Omental fat pad (tissue), 4 donors: ENCODE measurements around the gene KLHL22. TPM values are rescaled to one million over a fixed set of nuclear protein-coding genes. Genes with fewer than 3 reads are reported as not detected.

Experiments
- ATAC-seq: fragments of 150-250 bp; one replicate; pipeline ENCODE4 v1.9.1; 2016; ENCODE audit warnings: mild to moderate bottlenecking, moderate library complexity; ENCODE audit not compliant: low FRiP score
- DNase-seq: peaks from one replicate; pipeline ENCODE4 v3.0.0-alpha.2; 2019; ENCODE audit warnings: low spot score
- total RNA-seq, 4 donors: library from RNA; depleted of rRNA; stranded (reverse); fragments of >200 nt; gene quantifications; one replicate each; pipeline ENCODE4 v1.1.0, GENCODE V29; 2016
- TF ChIP-seq, protein P1 (sequence below), 3 donors: fragments of 450-650 bp; IDR thresholded peaks; one replicate each; pipeline ENCODE4 v1.5.1; 2016 to 2017; ENCODE audit warnings: antibody characterized with exemption in 3 of 3, mild to moderate bottlenecking in 3 of 3, moderate library complexity in 2 of 3

Gene KLHL22
- total RNA-seq, 4 donors from 2014 or later, result 19.8 to 45.0 (median 32.9) TPM

DNA sequence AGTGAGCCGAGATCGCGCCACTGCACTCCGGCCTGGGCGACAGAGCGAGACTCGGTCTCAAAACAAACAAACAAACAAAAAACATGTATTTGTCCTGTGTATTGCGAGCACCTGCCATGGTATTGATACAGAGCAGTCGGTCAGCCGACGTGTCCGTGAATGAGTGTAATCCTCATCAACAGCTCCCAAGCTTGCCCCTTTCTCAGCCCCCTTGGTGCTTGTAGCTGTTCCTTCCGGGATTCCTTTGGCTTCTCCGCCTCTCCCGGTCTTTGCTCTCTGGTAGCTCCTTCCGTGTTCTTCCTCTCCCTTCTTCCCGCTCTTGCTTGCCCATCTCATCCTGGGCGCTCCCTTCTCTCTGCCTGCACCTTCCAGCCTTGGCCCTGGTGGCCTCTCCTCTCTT, 90.7 kb downstream of the KLHL22 start:
- DNase-seq (no peak), ATAC-seq (no peak)
- TF ChIP-seq, protein P1, sequence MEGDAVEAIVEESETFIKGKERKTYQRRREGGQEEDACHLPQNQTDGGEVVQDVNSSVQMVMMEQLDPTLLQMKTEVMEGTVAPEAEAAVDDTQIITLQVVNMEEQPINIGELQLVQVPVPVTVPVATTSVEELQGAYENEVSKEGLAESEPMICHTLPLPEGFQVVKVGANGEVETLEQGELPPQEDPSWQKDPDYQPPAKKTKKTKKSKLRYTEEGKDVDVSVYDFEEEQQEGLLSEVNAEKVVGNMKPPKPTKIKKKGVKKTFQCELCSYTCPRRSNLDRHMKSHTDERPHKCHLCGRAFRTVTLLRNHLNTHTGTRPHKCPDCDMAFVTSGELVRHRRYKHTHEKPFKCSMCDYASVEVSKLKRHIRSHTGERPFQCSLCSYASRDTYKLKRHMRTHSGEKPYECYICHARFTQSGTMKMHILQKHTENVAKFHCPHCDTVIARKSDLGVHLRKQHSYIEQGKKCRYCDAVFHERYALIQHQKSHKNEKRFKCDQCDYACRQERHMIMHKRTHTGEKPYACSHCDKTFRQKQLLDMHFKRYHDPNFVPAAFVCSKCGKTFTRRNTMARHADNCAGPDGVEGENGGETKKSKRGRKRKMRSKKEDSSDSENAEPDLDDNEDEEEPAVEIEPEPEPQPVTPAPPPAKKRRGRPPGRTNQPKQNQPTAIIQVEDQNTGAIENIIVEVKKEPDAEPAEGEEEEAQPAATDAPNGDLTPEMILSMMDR (IDR thresholded peaks at IDR 0.05), result no peak

DNA sequence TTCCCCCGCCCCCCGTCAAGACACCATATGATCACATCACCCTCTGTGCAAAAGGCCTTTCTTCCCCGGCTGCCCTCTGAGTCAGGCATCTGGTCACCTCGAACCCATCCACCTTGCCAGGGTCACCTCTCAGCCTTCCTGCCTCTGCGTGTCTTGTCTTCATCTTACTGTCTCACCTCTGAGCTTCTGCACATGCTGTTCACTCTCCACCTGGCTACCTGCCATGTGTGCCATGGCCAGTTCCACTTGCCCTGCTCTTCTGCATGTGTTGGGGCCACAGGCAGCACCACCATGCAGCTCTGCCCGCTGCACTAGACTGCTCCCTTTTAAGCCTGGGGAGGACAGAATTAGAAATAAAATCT, 91.8 kb downstream of the KLHL22 start:
- TF ChIP-seq, protein P1 (IDR thresholded peaks at IDR 0.05), result no peak
- ATAC-seq (no peak), DNase-seq (no peak)

DNA sequence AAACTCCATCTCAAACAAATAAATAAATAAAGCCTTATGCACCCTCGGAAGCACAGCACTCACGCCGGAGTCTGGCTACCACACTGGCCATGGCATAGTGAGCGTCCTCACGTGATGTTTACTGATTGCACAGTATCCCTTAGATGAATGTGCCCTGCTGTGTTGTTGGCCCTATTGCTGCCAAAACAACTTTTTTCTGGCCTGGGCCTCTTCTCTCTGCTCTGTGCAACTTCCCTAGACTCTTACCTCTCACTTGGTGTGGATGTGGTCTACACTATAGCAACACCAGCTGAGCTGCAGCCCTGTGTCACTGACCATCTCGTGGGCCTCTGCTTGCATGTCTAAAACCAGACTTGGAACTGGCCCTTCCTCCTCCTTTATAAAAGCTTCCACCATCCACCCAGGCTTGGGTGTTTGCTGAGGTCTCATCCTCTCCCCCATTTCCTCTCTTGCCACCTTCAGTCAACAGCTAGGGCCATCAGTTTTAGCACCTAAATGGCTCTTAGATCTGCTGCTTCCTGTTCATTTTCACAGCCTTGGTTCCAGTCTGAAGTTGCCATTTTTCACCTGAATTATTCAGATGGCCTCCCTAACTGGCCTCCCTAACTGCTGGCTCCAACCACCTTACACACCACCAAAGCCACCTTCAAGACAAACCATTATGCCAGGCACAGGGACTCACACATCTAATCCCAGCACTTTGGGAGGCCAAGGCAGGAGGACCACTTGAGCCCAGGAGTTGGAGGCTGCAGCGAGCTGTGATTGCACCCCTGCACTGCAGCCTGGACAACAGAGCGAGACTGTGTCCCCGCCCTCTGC, 92.4 kb downstream of the KLHL22 start:
- ATAC-seq (no peak), DNase-seq (no peak)
- TF ChIP-seq, protein P1 (IDR thresholded peaks at IDR 0.05), result no peak

DNA sequence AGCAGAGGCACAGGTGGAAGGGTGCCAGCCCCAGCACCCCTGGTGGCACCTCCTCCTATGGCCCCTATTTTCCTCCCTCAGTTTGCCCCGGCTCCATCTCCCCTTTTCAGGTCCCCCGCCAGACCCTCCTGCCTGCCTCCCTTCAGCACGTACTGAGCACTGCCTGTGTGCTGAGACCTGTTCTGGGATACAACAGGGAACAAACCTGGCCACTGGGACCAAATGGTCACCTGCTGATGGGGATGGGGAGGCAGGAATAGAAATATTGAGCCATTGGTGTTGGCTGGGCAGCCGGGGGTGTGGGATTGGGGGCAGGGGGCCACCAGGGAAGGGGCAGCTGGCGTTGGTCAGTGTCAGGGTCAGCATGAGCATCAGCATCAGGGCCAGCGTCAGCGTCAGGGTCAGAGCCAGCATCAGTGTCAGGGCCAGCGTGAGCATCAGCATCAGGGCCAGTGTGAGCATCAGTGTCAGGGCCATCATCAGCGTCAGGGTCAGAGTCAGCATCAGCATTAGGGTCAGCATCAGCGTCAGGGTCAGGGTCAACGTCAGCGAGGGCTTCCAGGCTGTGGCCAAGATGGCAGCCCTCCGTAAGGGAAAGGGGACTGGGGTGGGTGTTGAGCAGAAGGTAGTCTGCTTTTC, 94.1 kb downstream of the KLHL22 start:
- no peak for DNase-seq
- TF ChIP-seq, protein P1 (IDR thresholded peaks at IDR 0.05), result no peak
- ATAC-seq, result no peak

DNA sequence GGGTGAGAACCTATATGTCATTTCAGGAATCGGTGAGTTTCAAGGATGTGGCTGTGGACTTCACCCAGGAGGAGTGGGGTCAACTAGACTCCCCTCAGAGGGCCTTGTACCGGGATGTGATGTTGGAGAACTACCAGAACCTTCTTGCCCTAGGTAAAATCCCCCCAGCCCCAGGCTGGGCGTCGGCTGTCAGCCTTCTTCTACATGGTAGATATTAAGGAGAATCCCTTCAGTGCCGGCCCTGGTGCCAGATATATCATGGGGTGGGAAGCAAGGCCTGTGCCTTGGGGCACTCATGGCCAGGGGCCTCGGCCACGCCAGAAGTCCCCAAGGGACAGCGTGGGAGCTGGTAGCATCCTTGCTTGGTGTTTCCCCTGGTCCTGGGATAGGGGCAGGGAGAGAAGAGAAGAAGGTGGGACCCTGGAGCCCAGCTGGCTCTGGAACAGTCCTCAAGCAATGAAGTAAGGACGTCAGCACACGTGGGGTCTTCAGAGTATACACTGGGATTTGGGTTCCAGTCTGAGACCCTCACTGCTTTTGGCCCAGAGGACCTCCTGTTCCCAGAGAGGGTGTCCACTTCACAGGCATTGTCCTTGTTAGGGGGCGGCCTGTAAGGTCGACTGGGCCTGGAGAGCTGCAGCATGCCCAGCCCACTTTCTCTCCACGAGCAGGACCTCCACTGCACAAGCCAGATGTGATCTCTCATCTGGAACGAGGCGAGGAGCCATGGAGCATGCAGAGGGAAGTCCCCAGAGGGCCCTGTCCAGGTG, 94.8 kb downstream of the KLHL22 start:
- TF ChIP-seq, protein P1 (IDR thresholded peaks at IDR 0.05), result no peak
- DNase-seq (no peak), ATAC-seq (no peak)

DNA sequence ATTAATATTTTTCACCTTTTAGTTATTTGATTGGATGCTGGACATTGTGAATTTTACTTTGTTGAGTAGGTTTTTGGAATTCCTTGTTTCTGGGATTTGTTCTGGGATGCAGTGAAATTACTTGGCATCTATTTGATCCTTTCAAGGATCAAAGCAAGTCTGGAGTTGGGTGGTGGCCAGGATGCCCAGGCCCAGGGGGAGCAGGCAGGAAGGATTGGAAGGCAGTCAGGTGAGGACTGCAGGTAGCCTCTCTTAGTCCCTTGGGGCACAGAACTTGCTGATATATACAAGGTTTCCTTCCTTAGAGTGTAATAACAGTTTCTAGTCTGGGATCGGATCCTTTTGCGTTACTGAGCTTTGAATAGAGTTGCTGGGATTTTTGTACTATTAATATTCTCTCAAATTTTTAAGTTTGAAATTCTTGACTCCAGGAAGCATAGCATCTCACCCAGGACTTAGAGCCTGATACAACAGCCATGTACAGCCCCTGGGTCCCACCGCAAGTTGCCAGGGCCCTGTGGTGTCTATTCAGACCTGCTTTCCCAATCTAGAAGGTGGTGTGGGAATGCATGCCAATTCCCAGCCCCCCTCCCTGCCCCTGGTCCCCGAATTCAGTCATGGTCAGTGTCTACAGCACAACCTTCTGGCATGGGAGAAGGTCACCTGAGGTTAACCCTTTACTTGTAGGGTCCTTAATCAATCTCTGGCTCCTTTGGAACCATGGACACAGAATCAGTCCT, 95.6 kb downstream of the KLHL22 start:
- no peak for DNase-seq
- no peak for ATAC-seq

More for the DNA sequence above, 95.6 kb downstream of the KLHL22 start:
- TF ChIP-seq, protein P1 (IDR thresholded peaks at IDR 0.05), result no peak
